Muscle layer of duodenum (tissue), 2 donors: Measurements from ENCODE around the gene ZFP36L1.

Experiments
- H3K27ac ChIP-seq: one replicate; pipeline ENCODE4 v1.7.0; 2013; ENCODE audit warnings: mild to moderate bottlenecking, low read length
- H3K27me3 ChIP-seq: one replicate; pipeline ENCODE4 v1.7.0; 2013; ENCODE audit warnings: low read depth, mild to moderate bottlenecking, control low read depth, low read length
- H3K36me3 ChIP-seq, 2 donors: one replicate each; pipeline ENCODE4 v1.7.0; 2013; ENCODE audit warnings: low read length in 2 of 2, control low read depth in 1 of 2, mild to moderate bottlenecking in 1 of 2; ENCODE audit not compliant: insufficient read depth in 2 of 2, control insufficient read depth in 1 of 2
- H3K4me1 ChIP-seq, 2 donors: one replicate each; pipeline ENCODE4 v1.7.0; 2013; ENCODE audit warnings: low read length in 2 of 2, mild to moderate bottlenecking in 2 of 2, control low read depth in 1 of 2, moderate library complexity in 1 of 2; ENCODE audit not compliant: insufficient read depth in 2 of 2, control insufficient read depth in 1 of 2
- H3K4me3 ChIP-seq, 2 donors: one replicate each; pipeline ENCODE4 v1.7.0; 2013; ENCODE audit warnings: low read length in 2 of 2, low read depth in 1 of 2, mild to moderate bottlenecking in 1 of 2
- H3K9me3 ChIP-seq, 2 donors: one replicate each; pipeline ENCODE4 v1.7.0; 2013; ENCODE audit warnings: low read length in 2 of 2, control low read depth in 1 of 2, mild to moderate bottlenecking in 1 of 2; ENCODE audit not compliant: control insufficient read depth in 1 of 2
- donor health status: healthy.

The ZFP36L1 gene

DNA sequence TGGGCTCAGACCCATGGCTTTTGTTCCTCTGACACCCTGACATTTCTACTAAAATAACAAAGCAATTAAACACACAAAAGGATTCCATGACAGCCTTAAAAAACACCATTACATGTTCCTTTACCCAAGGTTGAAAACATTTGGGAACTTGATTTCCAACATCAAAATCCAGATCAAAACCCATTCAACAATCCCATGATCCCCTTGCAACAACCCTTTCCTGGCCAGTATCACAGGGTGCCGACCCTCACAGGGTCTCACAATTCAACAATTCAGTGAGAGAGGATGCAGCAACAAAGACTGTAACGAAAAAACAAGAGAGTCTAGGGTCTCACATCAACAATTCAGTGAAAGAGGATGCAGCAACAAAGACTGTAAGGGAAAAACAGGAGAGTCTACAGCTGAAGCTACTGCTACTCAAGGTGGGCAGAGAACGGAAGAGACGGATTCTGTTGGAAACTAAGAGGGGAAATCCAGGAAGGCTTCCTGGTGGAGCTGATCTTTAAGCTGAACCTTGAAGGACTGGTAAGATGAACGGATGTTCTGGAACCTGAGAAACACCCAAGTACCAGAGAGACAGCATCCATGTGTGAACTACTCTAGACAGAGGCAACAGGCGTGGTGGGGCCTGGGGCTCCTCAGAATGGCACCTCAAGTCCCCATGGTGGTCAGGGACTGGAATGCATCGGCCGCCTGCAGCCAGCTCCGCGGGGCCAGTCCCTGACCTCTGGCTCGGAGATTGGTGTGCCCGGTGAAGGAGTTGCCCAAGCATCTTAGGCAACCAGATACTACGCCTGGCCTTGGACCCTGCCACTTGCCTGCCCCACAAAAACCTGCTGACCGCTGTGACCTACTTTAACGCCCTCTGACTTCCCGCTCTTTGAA, 22.7 kb upstream of the ZFP36L1 start:
- Histone ChIP-seq H3K36me3 (no peaks in the 10 kb centered on the region), H3K9me3 (no peaks in the 10 kb centered on the region), H3K27ac (peak overlapping the region; percentile 97), H3K27me3 (no peaks in the 10 kb centered on the region), H3K4me3 (peak overlapping the region; percentile 35 to 62), H3K4me1 (peaks cover 31 to 35% of the 10 kb centered on the region in 2 donors)

DNA sequence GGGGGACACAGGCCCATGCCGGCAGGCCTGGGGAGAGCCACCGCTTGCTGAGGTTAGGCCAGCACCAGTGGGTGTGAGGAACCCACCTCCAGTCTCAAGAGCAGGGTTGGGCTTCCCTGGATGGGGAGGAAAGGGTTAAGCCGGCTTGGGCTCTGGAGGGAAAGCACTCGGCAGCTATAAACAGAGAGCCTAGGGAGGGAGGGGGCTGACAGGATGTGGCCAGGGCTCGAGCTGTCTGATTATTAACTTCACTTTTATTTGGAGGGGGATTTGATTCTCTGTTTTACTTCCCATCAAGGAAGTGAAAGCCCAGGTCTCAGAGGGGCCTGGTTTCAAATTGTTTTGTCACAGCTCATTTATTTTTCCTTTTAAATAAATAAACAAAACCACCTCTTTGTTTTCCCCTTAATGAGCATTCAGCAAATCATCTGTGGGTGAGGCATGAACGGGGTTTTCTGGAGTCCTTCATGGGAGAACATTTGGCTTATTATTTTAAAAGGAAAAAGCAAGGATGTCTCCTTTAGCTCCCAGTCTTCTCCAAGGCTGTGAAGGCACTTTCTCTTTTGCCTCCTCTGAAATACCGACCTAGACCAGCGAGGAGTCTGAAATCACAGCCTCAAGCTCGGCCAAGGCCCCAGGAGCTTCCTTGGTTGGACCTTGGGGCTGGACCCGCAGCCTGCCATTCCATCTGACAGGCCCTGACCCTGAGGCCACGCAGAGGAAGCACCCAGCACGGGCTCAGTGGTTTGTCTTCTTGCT, 21.9 kb upstream of the ZFP36L1 start:
- Histone ChIP-seq H3K4me3 (peak overlapping the region; percentile 35 to 43), H3K27ac (peak overlapping the region; percentile 97)

DNA sequence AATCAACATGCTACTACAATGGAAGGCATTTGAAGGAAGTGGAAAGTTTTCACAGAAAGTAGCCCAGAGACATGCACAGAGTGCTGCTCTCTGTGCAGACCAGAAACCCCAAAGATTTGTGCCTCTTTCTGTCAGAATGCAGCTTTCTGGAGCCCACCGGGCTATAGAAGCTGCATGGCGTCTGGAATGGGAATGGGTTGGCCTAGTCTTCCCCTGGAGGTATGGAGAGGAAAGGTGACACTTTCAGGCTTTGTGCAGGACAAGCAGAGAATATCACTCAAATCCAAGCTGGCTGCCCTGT, 21.3 kb upstream of the ZFP36L1 start:
- H3K9me3 ChIP-seq, result no peaks in the 10 kb centered on the region
- peak overlapping the region; percentile 97 for H3K27ac ChIP-seq
- peak overlapping the region; percentile 13 to 43 for H3K4me3 ChIP-seq
- H3K36me3 ChIP-seq, result no peaks in the 10 kb centered on the region
- H3K4me1 ChIP-seq, result peaks cover 31 to 41% of the 10 kb centered on the region in 2 donors
- no peaks in the 10 kb centered on the region for H3K27me3 ChIP-seq

More for the DNA sequence above, 21.9 kb upstream of the ZFP36L1 start:
- H3K27me3 ChIP-seq, result no peaks in the 10 kb centered on the region
- H3K9me3 ChIP-seq, result no peaks in the 10 kb centered on the region
- peaks cover 31 to 36% of the 10 kb centered on the region in 2 donors for H3K4me1 ChIP-seq
- H3K36me3 ChIP-seq, result no peaks in the 10 kb centered on the region

GRCh38 chr14:68813318-68813838, 20.5 kb upstream of the ZFP36L1 start:
- H3K4me1 ChIP-seq, result peaks cover 31 to 48% of the 10 kb centered on the region in 2 donors
- H3K27me3 ChIP-seq, result no peaks in the 10 kb centered on the region
- peak overlapping the region; percentile 97 for H3K27ac ChIP-seq
- no peak overlapping the region for H3K4me3 ChIP-seq
- no peaks in the 10 kb centered on the region for H3K36me3 ChIP-seq
- H3K9me3 ChIP-seq, result no peaks in the 10 kb centered on the region

DNA sequence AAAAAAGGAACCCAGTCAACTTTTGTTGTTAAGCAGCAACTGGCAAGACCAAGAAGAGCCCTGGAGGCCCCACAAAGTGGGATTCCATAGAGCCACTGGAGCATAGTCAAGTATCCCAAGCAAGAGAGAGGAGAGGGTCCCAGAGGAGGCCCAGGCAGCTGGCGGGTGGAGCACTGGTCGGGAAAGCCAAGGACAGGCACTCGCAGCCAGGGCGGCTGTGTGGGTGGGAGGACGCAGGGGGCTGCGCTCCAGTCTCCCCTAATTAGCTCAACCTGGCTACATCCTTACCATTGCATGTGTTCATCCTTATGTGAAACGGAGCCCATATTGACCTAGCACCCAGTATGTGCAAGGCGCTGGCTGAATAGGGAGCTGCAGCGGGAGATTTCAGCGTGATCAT, 18.3 kb upstream of the ZFP36L1 start:
- H3K27ac ChIP-seq, result no peak overlapping the region
- H3K4me3 ChIP-seq, result no peak overlapping the region
- no peaks in the 10 kb centered on the region for H3K36me3 ChIP-seq
- no peaks in the 10 kb centered on the region for H3K27me3 ChIP-seq
- H3K4me1 ChIP-seq, result peaks cover 45 to 65% of the 10 kb centered on the region in 2 donors
- H3K9me3 ChIP-seq, result no peaks in the 10 kb centered on the region

DNA sequence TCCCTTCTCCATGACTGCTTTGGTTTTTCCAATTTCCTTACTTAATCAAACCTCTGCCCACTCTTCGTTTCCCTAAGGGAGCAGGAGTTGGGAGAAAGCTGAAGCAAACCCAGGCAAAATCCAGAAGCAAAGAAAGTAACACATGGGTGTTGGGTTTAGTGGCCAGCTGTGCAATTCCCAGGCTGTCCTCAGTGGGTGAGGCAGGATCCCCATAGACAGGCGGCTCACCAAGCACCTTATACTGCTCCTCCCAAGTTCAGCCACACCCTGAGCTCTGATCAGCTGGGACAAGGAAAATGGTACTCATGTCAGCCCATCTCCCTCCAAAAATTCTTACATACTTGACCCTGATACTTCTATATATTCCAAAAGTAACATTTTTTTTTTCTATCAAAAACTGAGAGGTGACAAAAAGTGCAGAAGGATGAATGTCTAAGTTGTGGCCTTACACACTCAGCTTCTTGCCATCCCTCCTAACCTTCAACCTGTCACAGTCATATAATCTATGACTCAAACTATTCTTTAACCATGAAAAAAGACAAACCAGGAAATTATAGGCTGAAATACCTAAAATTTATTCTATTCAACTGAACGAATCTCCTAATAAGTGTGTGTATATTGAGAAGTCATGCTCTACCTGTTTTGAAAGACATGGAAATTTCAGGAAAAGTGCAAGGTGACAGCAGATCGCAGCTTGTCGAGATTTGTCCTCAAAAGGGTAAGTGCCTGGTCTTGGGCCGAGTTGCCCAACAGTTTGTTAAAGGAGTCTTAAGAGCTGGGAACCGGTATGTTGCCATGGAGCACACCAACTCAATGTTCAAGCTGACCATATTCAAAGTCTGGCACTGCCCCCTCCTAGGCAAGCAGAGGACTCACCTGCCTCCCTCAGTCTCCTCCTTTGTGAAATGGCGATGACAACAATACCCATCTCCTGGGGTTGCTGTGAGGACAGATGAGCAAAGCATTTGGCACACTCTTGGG, 17.6 kb upstream of the ZFP36L1 start:
- no peak overlapping the region for H3K27ac ChIP-seq
- H3K4me1 ChIP-seq, result peaks cover 42 to 68% of the 10 kb centered on the region in 2 donors
- H3K9me3 ChIP-seq, result no peaks in the 10 kb centered on the region
- no peaks in the 10 kb centered on the region for H3K36me3 ChIP-seq
- H3K4me3 ChIP-seq, result no peak overlapping the region
- H3K27me3 ChIP-seq, result no peaks in the 10 kb centered on the region

GRCh38 chr14:68809524-68809923, 16.7 kb upstream of the ZFP36L1 start:
- no peak overlapping the region for H3K27ac ChIP-seq
- H3K4me1 ChIP-seq, result peaks cover 34 to 75% of the 10 kb centered on the region in 2 donors
- peaks cover 0 to 3% of the 10 kb centered on the region in 2 donors for H3K9me3 ChIP-seq
- H3K36me3 ChIP-seq, result no peaks in the 10 kb centered on the region
- no peak overlapping the region for H3K4me3 ChIP-seq
- no peaks in the 10 kb centered on the region for H3K27me3 ChIP-seq

DNA sequence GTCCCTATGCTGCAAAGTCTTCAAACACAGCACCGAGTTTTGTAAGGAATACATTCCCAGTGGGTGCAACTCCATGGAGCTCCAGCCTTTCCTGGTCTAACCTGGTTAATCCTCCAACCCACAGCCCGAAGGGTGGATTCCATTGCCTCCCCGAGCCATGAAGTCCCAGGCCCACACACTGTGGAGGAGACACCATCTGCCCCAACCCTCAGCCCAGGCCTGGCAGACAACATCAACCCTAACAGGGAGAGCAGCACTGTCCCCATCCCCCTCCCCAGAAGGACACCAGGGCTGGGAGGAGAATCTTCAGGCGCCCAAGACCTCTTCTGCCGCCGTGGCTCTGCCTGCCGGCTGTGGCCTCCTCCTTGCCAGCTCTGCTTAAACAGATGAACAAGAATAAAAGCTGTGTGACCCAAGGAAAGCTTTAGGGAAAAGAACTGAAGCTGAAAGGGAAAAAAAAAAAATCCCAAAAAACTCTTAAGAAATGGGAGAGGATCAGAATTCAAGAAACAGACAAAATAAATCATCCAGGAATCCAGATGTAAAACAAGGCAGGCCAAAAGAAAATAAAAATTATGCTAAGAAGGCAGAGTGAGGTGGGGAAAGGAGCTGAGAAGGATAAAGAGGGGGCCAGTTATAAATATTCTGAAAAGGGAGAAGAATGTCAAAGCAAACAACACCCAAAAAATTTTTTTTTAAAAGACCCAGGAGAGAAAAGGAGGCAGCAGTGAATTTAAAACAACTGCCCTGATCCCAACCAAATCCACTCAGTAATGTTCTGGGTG, 16.0 kb upstream of the ZFP36L1 start:
- Histone ChIP-seq H3K27ac (peak overlapping the region; percentile 53), H3K36me3 (no peaks in the 10 kb centered on the region), H3K27me3 (no peaks in the 10 kb centered on the region), H3K4me1 (peaks cover 27 to 69% of the 10 kb centered on the region in 2 donors), H3K4me3 (no peak overlapping the region), H3K9me3 (peaks cover 0 to 3% of the 10 kb centered on the region in 2 donors)

- Histone ChIP-seq H3K27me3 (no peaks in the 10 kb centered on the region), H3K4me3 (no peak overlapping the region), H3K27ac (peak overlapping the region; percentile 78), H3K36me3 (no peaks in the 10 kb centered on the region), H3K4me1 (peaks cover 18 to 61% of the 10 kb centered on the region in 2 donors), H3K9me3 (peaks cover 0 to 3% of the 10 kb centered on the region in 2 donors)
Measured at GRCh38 chr14:68807987-68808386, 15.1 kb upstream of the ZFP36L1 start.

DNA sequence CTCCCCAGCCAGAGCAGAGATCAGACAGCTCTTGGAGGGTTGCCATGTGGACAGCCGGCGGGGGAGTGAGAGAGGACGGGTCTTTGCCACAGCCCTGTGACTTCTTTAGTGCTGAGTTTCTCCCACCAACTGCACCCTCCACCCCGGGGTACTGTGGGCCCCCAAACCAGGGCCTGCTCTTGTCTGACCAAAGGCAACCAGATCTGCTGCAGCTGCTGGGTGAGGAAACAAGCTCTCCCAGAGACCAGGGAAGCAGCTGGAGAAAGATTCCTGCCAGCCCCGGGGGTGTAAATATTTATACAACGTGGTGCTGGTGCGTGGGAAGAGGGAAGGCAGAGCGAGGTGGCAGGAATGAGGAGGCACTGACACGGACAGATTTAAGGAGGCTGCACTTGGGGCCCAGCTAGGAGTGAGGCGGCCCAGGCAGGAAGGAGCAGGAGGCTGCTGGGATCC, 14.3 kb upstream of the ZFP36L1 start:
- Histone ChIP-seq H3K27me3 (no peaks in the 10 kb centered on the region), H3K4me3 (no peak overlapping the region), H3K27ac (peak overlapping the region; percentile 78), H3K9me3 (peaks cover 0 to 3% of the 10 kb centered on the region in 2 donors), H3K4me1 (peaks cover 18 to 54% of the 10 kb centered on the region in 2 donors), H3K36me3 (no peaks in the 10 kb centered on the region)
